ENCODE data around the gene GTF2A2. TPM values are rescaled to one million over a fixed set of nuclear protein-coding genes. Genes with fewer than 3 reads are reported as not detected.

The GTF2A2 gene
- total and polyA plus RNA-seq, 10 of the 15 experiments (the other 5 are each of a cell fraction or from before 2014, with no cell fraction given) = 89.2 to 565 (median 137) TPM

DNA sequence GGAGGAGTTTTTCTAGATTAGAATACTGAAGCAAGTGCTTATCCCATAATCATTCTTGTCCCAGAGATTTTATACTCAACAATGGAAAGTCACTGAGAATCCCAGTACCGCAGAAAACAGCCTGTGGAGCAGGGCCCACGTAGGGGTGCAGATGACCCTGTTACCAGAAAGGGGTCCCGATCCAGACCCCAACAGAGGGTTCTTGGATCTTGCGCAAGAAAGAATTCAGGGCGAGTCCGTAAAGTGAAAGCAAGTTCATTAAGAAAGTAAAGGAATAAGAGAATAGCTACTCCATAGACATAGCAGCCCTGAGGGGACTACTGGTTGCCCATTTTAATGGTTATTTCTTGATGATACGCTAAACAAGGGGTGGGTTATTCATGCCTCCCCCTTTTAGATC, 43.2 kb downstream of the GTF2A2 start (continued):
- no peak for TF ChIP-seq CEBPB (IDR thresholded peaks at IDR 0.05; ENCODE audit: borderline replicate concordance in 1 of 2, low read depth in 2 of 2, low read length in 2 of 2)
- TF ChIP-seq SUPT20H (IDR thresholded peaks at IDR 0.05; ENCODE audit: borderline replicate concordance, control insufficient read depth, low read depth, low read length) = no peak
- TF ChIP-seq BRCA1 (IDR thresholded peaks at IDR 0.05; ENCODE audit: low read depth, low read length) = no peak
- TF ChIP-seq CBX3 (IDR thresholded peaks at IDR 0.05; ENCODE audit: borderline replicate concordance, low read depth) = no peak
- TF ChIP-seq, protein P1, sequence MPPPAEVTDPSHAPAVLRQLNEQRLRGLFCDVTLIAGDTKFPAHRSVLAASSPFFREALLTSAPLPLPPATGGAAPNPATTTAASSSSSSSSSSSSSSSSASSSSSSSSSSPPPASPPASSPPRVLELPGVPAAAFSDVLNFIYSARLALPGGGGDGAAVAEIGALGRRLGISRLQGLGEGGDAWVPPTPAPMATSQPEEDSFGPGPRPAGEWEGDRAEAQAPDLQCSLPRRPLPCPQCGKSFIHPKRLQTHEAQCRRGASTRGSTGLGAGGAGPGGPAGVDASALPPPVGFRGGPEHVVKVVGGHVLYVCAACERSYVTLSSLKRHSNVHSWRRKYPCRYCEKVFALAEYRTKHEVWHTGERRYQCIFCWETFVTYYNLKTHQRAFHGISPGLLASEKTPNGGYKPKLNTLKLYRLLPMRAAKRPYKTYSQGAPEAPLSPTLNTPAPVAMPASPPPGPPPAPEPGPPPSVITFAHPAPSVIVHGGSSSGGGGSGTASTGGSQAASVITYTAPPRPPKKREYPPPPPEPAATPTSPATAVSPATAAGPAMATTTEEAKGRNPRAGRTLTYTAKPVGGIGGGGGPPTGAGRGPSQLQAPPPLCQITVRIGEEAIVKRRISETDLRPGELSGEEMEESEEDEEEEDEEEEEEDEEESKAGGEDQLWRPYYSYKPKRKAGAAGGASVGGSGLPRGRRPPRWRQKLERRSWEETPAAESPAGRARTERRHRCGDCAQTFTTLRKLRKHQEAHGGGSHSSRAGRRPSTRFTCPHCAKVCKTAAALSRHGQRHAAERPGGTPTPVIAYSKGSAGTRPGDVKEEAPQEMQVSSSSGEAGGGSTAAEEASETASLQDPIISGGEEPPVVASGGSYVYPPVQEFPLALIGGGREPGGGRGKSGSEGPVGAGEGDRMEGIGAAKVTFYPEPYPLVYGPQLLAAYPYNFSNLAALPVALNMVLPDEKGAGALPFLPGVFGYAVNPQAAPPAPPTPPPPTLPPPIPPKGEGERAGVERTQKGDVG (CRISPR knock-in tag; IDR thresholded peaks at IDR 0.05) = no peak
- no peak for TF ChIP-seq EGR1 (IDR thresholded peaks at IDR 0.05; ENCODE audit: borderline replicate concordance in 1 of 2, low read depth in 2 of 2, low read length in 2 of 2)
- no peak for TF ChIP-seq SREBF2 (IDR thresholded peaks at IDR 0.05; ENCODE audit: low read length)
